GM12892 (cell line): Measurements from ENCODE around the gene CDH4.

Experiments used
- POLR2A ChIP-seq: IDR thresholded peaks from 2 replicates; pipeline ENCODE4 v1.6.1; 2011; ENCODE audit warnings: low read depth, low read length, control low read depth
- POLR2AphosphoS5 ChIP-seq: IDR thresholded peaks from 2 replicates; pipeline ENCODE4 v1.6.1; 2011; ENCODE audit warnings: low read depth, low read length, control low read depth
- TAF1 ChIP-seq: IDR thresholded peaks from 2 replicates; pipeline ENCODE4 v1.6.1; 2011; ENCODE audit warnings: low read depth, mild to moderate bottlenecking, control low read depth, low read length, borderline replicate concordance

DNA sequence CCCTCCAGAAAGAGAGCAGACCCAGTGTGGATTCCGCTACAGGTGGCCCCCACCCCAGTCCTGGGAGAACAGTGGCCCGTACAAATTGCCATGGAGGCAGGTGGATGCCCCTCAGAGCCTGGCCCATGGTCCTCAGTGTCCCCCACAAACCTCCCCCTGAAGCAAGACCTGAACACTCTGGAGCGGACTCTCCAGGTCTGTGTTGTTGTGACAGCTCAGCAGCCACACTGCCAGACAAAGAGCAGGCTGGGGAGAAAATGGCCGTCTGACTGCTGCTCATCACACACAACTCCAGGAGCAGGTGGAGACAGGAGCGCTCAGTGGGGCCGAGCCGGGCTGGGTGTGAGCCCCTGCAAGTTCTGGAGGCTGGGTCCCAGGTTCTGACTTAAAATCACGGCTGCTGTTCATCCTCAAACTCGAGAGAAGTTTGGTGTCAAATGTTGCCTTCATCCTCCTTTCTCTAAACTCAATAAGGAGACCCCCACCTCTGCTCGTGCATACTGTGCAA, 241.8 kb downstream of the CDH4 start:
- TF ChIP-seq POLR2A (no peak), POLR2AphosphoS5 (no peak), TAF1 (no peak)
